Suprapubic skin (tissue), 4 donors: ENCODE results near the gene NFKB2. TPM values are rescaled to one million over a fixed set of nuclear protein-coding genes. Genes with fewer than 3 reads are reported as not detected.

Experiments used
- DNase-seq, 2 donors: peaks; one replicate each; pipeline ENCODE4 v3.0.0-alpha.2; 2019; ENCODE audit warnings: low spot score in 2 of 2
- H3K27ac ChIP-seq: fragments of 200-600 bp; sonication (generic); one replicate; pipeline ENCODE4 v1.5.1; 2019
- H3K27me3 ChIP-seq: fragments of 200-600 bp; sonication (generic); one replicate; pipeline ENCODE4 v1.5.1; 2019
- H3K36me3 ChIP-seq: fragments of 200-600 bp; sonication (generic); one replicate; pipeline ENCODE4 v1.5.1; 2019
- H3K4me1 ChIP-seq: fragments of 200-600 bp; sonication (generic); one replicate; pipeline ENCODE4 v1.5.1; 2019
- H3K4me3 ChIP-seq: fragments of 200-600 bp; sonication (generic); one replicate; pipeline ENCODE4 v1.5.1; 2019; ENCODE audit warnings: mild to moderate bottlenecking
- H3K9me3 ChIP-seq: fragments of 200-600 bp; sonication (generic); one replicate; pipeline ENCODE4 v1.5.1; 2019
- EP300 ChIP-seq: sonication (generic); formaldehyde crosslinking; IDR thresholded peaks from one replicate; pipeline ENCODE4 v1.6.1; 2017; ENCODE audit warnings: antibody characterized with exemption
- POLR2A ChIP-seq, 2 donors: fragments of 450-650 bp; IDR thresholded peaks; one replicate each; pipeline ENCODE4 v1.6.1; 2017; ENCODE audit warnings: antibody characterized with exemption in 2 of 2, mild to moderate bottlenecking in 2 of 2, moderate library complexity in 2 of 2
- POLR2AphosphoS5 ChIP-seq, 3 donors: sonication (generic); formaldehyde crosslinking; IDR thresholded peaks; one replicate each; pipeline ENCODE4 v1.6.1; 2017; ENCODE audit warnings: antibody characterized with exemption in 3 of 3
- WGBS: methylation state at CpG from one replicate; pipeline ENCODE4 v1.1.5; 2018; 5-methylcytosine and 5-hydroxymethylcytosine counted together
- total RNA-seq, 4 donors: library from RNA; depleted of rRNA; stranded (reverse); fragments of >200 nt; gene quantifications; one replicate each; pipeline ENCODE4 v1.1.0, GENCODE V29; 2016
- TF ChIP-seq, protein P1 (sequence below), 2 donors: fragments of 200-600 bp in 1 of 2; fragments of 450-650 bp in 1 of 2; sonication (generic) in 1 of 2; IDR thresholded peaks; one replicate each; pipeline ENCODE4 v1.5.1; 2016 to 2019; ENCODE audit warnings: antibody characterized with exemption in 2 of 2, mild to moderate bottlenecking in 1 of 2, moderate library complexity in 1 of 2

The NFKB2 gene
- total RNA-seq, 4 donors from 2014 or later = 14.4 to 18.5 (median 16.0) TPM

DNA sequence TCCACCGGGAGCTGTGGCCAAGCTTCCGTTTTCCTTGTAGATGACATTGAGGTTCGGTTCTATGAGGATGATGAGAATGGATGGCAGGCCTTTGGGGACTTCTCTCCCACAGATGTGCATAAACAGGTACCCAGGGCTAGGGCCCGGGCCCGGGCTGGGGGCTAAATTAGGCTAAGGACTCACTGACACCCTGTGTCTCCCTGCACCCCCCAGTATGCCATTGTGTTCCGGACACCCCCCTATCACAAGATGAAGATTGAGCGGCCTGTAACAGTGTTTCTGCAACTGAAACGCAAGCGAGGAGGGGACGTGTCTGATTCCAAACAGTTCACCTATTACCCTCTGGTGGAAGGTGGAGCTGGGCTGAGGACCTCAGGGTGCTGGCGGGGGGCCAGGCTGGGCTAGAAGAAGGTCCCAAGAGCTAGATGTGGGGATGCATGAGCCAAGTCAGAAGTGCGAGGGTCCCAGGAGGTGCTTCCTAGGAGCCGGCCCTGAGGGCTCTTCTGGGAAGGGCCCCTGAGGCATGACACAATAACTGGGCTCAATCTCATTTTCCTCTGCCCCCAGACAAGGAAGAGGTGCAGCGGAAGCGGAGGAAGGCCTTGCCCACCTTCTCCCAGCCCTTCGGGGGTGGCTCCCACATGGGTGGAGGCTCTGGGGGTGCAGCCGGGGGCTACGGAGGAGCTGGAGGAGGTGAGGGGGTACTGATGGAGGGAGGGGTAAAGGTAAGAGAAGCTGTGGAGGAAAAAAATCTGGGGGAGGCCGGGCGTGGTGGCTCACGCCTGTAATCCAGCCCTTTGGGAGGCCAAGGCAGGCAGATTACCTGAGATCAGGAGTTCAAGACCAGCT lies 2.9 kb downstream of the NFKB2 start:
- Histone ChIP-seq H3K27me3 (no peaks in the 10 kb centered on the region), H3K4me3 (peak overlapping the region; percentile 71), H3K9me3 (no peaks in the 10 kb centered on the region), H3K4me1 (peaks cover 68% of the 10 kb centered on the region), H3K36me3 (peaks cover 21% of the 10 kb centered on the region), H3K27ac (no peak overlapping the region)
- DNase-seq = peak in 1 of 2 donors; percentile 64
- WGBS = 84% methylated on average over 19 of the region's 21 CpGs
- TF ChIP-seq POLR2A (IDR thresholded peaks at IDR 0.05) (no peak), EP300 (no peak), POLR2AphosphoS5 (IDR thresholded peaks at IDR 0.05) (no peak)
- TF ChIP-seq, protein P1, sequence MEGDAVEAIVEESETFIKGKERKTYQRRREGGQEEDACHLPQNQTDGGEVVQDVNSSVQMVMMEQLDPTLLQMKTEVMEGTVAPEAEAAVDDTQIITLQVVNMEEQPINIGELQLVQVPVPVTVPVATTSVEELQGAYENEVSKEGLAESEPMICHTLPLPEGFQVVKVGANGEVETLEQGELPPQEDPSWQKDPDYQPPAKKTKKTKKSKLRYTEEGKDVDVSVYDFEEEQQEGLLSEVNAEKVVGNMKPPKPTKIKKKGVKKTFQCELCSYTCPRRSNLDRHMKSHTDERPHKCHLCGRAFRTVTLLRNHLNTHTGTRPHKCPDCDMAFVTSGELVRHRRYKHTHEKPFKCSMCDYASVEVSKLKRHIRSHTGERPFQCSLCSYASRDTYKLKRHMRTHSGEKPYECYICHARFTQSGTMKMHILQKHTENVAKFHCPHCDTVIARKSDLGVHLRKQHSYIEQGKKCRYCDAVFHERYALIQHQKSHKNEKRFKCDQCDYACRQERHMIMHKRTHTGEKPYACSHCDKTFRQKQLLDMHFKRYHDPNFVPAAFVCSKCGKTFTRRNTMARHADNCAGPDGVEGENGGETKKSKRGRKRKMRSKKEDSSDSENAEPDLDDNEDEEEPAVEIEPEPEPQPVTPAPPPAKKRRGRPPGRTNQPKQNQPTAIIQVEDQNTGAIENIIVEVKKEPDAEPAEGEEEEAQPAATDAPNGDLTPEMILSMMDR (IDR thresholded peaks at IDR 0.05) = no peak

DNA sequence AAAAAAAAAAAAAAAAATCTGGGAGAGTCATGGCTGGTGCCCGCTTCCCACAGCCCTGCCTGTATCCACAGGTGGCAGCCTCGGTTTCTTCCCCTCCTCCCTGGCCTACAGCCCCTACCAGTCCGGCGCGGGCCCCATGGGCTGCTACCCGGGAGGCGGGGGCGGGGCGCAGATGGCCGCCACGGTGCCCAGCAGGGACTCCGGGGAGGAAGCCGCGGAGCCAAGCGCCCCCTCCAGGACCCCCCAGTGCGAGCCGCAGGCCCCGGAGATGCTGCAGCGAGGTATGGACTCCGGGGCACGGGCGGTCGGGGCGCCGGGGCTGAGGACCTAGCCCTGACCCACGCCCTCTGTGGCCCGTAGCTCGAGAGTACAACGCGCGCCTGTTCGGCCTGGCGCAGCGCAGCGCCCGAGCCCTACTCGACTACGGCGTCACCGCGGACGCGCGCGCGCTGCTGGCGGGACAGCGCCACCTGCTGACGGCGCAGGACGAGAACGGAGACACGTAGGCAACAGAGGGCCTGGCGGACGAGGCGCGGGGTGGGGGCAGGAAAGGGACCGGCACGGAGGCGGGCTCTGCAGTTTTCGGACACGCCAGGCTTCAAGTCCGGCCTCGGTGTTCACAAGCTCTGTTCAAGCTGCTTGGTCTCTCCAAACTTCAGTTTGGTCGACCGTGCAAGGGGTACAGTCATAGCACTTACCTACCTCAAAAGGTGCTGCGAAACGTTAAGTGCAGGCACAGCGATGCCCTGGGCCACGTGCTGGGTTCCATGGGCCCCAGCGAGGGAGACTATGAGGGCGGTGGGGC lies 3.9 kb downstream of the NFKB2 start:
- Histone ChIP-seq H3K27ac (peak overlapping the region; percentile 85), H3K36me3 (peaks cover 21% of the 10 kb centered on the region), H3K4me1 (peaks cover 64% of the 10 kb centered on the region), H3K9me3 (no peaks in the 10 kb centered on the region), H3K4me3 (peak overlapping the region; percentile 71), H3K27me3 (no peaks in the 10 kb centered on the region)
- no peak for TF ChIP-seq POLR2A (IDR thresholded peaks at IDR 0.05)
- TF ChIP-seq EP300 = no peak
- TF ChIP-seq, protein P1 (IDR thresholded peaks at IDR 0.05) = peak; percentile 88 to 98
- TF ChIP-seq POLR2AphosphoS5 (IDR thresholded peaks at IDR 0.05) = peak in 2 of 3 donors; percentile 65 to 78
- DNase-seq = peak; percentile 91 to 92
- 11% methylated on average over 15 of the region's 72 CpGs for WGBS

DNA sequence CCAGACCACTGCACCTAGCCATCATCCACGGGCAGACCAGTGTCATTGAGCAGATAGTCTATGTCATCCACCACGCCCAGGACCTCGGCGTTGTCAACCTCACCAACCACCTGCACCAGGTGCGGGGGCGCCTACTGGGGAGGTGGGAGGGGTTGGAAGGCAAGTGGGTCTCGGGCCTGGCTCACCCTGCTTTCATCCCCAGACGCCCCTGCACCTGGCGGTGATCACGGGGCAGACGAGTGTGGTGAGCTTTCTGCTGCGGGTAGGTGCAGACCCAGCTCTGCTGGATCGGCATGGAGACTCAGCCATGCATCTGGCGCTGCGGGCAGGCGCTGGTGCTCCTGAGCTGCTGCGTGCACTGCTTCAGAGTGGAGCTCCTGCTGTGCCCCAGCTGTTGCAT lies 4.6 kb downstream of the NFKB2 start:
- Histone ChIP-seq H3K27me3 (no peaks in the 10 kb centered on the region), H3K4me1 (peaks cover 58% of the 10 kb centered on the region), H3K27ac (no peak overlapping the region), H3K4me3 (peak overlapping the region; percentile 71), H3K36me3 (peaks cover 21% of the 10 kb centered on the region), H3K9me3 (no peaks in the 10 kb centered on the region)
- no peak for TF ChIP-seq EP300
- TF ChIP-seq, protein P1 (IDR thresholded peaks at IDR 0.05) = no peak
- no peak for TF ChIP-seq POLR2A (IDR thresholded peaks at IDR 0.05)
- TF ChIP-seq POLR2AphosphoS5 (IDR thresholded peaks at IDR 0.05) = no peak
- no peak for DNase-seq
- WGBS = 80% methylated on average over 3 of the region's 17 CpGs

DNA sequence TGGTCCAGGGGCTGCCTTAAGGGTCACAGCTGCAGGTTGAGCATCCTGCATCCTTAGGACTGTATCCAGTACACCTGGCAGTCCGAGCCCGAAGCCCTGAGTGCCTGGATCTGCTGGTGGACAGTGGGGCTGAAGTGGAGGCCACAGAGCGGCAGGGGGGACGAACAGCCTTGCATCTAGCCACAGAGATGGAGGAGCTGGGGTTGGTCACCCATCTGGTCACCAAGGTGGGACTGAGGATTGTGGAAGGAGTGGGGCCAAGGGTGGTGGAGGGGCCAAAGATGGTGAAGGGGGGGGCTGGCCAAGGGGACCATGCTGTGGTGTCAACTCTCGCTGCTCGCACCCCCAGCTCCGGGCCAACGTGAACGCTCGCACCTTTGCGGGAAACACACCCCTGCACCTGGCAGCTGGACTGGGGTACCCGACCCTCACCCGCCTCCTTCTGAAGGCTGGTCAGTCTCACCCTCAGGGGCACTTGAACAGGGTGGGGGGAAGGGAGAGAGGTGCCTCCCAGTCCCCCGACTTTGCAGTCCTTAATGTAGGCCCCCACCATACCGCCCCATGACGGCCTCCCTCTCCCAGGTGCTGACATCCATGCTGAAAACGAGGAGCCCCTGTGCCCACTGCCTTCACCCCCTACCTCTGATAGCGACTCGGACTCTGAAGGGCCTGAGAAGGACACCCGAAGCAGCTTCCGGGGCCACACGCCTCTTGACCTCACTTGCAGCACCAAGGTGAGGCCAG lies 5.3 kb downstream of the NFKB2 start:
- WGBS = 90% methylated on average over 6 of the region's 22 CpGs
- peaks cover 21% of the 10 kb centered on the region for H3K36me3 ChIP-seq
- H3K4me3 ChIP-seq = no peak overlapping the region
- TF ChIP-seq, protein P1 (IDR thresholded peaks at IDR 0.05) = no peak
- TF ChIP-seq POLR2A (IDR thresholded peaks at IDR 0.05) (no peak), EP300 (no peak), POLR2AphosphoS5 (IDR thresholded peaks at IDR 0.05) (no peak)
- H3K4me1 ChIP-seq = peaks cover 57% of the 10 kb centered on the region
- no peak for DNase-seq
- no peaks in the 10 kb centered on the region for H3K27me3 ChIP-seq
- no peak overlapping the region for H3K27ac ChIP-seq
- no peaks in the 10 kb centered on the region for H3K9me3 ChIP-seq
